M059J (cell line): Measurements from ENCODE around the gene DENND1A. TPM values are rescaled to one million over a fixed set of nuclear protein-coding genes. Genes with fewer than 3 reads are reported as not detected.

ENCODE experiments used
- DNase-seq: peaks from one replicate; pipeline ENCODE4 v3.0.0-alpha.2; 2012; ENCODE audit warnings: low read depth
- total RNA-seq: library from RNA; depleted of rRNA; stranded (reverse); fragments of >200 nt; shearing (Covaris generic); gene quantifications from 2 replicates; pipeline ENCODE4 v1.2.3, GENCODE V29; 2014

The DENND1A gene
- total RNA-seq, 1 experiment from 2014 or later, result 15.7 TPM

DNA sequence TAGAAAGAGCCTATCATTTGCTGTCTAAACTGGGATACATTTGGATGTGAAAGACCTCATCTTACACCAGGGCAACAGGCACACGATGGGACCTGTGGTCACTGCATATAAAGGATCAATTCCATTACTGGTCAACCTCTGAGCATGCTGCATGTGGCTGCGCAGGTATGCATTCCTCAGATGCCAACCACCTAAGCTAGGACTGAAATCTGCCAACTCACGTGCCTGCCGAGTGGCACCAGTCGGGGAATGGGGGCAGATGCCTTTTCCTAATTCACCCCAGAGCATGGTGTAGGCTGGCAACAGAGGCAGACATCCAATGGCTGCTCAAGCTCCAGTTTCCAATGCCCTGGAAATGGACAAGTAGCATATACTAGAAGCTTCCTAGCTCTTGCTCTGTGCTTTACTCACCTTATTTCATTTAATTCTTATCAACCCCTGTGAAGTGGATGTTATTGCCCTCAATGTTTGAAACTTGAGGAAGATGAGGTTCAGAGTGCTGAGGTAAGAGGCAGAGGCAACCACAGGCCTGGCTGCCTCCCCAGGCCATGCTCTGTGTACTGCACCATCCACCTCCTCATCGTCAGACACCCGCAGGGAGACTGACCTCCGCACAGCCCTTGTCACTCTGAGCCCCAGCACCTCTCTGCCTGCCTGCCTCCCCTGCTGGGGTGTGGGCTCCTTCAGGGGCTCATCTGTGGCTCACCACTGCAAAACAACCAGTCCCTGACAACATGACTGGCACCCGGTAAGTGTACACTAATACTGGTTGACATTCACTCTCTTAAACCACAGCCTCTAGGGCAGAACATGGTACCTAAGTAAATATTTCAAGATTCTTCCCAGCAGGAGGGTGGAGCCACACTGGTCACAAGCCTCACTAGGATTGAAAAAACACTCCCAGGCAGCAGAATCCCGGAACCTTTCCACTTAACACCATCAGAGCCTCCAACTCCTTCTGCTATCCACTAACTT, 345.4 kb downstream of the DENND1A start:
- DNase-seq, result no peak

DNA sequence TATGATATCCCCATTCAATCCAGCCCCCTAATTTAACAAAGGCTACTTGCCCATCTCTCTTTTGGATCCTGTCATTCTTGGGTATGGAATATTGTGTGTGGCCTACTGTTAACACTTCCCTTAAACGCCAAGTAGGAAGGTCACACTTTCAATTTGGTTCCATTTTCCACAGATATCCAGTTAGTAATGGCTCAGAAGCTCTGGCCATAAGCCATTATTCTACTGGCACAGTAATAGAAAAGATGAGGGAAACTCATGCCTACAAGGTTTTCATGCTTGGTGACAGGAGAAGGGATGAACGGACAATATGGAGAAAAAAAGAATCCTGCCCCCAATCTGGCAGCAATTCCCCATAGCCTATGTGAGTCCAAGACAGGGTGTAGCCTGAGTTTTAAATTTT, 346.3 kb downstream of the DENND1A start:
- no peak for DNase-seq

- DNase-seq, result no peak
Measured at GRCh38 chr9:123571240-123571639, 358.7 kb downstream of the DENND1A start.

- peak; percentile 45 for DNase-seq
Measured at GRCh38 chr9:123568691-123569688, 360.9 kb downstream of the DENND1A start.

- no peak for DNase-seq
Measured at GRCh38 chr9:123567013-123567412, 362.9 kb downstream of the DENND1A start.

- no peak for DNase-seq
Measured at GRCh38 chr9:123564652-123565051, 365.3 kb downstream of the DENND1A start.

- DNase-seq, result peak; percentile 88
Measured at GRCh38 chr9:123562844-123563346, 367.0 kb downstream of the DENND1A start.

DNA sequence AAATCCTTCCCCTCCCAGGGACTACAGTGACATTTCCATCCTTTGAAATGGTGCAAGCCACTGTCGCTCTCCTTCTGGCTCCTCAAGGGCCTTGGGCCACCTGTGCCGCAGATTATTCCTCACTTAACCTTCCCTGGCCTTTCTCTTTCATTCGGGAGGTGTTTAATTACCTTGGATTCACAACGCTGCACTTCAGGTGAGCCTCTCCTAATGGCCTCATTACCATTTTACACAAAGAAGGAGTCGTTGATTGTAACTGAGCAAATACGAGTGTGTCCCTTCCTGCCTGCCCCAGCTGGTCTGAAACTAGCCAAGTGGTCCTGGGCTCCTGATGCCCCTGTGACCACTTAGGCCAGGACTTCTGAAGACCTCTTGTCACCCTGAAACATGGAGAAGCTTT, 368.9 kb downstream of the DENND1A start:
- no peak for DNase-seq

- peak; percentile 55 for DNase-seq
Measured at GRCh38 chr9:123556464-123557435, 373.2 kb downstream of the DENND1A start.

DNA sequence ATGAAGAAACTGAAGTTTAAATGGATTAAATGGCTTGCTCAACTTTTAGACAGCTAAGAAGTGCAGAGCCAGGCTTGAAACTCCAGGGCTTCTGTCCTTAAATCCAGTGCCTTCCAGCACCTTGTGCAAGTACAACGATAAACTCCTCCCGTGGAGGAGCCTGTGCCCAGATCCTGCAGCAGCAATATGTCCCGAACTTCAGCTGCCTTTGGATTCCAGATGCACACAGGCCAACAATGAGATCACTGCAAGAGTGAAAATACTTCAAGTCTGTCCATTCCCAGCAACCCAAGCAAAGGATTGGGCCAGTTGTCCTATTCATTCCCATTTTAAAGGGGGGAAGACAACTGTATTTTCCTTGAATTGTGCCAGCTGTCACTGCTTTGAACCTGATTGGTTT, 374.3 kb downstream of the DENND1A start:
- no peak for DNase-seq

DNA sequence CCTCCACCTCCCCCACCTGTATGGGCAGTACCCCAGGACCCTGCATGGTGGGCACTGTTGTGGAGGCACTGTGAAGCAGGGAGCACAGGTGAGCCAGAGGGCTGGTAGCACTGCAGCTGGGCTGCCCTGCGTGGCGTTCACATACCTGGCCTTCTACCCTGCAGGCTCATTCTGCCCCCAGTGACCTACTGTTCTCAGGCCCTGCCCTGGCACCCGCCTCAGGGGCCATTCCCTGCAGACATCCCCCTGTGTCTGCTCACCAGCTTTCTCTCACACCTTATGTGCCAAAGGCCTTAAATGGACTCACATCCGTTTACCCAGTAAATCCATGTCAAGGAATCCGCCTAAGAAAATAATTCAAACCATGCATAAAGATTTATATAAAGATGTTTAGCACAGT, 377.4 kb downstream of the DENND1A start:
- no peak for DNase-seq

- no peak for DNase-seq
Measured at GRCh38 chr9:123551734-123552133, 378.2 kb downstream of the DENND1A start.

GRCh38 chr9:123550797-123551196, 379.1 kb downstream of the DENND1A start:
- DNase-seq, result no peak

DNA sequence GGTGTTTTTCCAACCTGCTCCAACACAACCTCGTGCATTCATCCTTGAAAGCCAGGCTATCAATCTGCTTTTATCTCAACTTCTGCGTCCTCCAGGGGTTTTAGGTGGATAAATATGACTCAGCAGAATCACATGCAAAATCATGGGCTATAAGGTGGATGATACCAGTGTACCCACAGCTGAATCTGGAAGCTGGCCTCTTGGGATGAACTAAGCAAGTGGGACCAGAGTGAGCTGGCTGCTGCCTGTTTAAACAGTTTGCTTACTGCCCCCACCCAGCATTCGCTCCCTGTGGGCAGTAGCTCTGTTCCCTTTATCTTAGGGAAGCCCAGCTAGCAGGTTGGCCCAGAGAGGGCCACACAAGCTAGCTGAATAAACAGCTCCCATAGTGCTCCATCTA, 379.9 kb downstream of the DENND1A start:
- DNase-seq, result no peak

DNA sequence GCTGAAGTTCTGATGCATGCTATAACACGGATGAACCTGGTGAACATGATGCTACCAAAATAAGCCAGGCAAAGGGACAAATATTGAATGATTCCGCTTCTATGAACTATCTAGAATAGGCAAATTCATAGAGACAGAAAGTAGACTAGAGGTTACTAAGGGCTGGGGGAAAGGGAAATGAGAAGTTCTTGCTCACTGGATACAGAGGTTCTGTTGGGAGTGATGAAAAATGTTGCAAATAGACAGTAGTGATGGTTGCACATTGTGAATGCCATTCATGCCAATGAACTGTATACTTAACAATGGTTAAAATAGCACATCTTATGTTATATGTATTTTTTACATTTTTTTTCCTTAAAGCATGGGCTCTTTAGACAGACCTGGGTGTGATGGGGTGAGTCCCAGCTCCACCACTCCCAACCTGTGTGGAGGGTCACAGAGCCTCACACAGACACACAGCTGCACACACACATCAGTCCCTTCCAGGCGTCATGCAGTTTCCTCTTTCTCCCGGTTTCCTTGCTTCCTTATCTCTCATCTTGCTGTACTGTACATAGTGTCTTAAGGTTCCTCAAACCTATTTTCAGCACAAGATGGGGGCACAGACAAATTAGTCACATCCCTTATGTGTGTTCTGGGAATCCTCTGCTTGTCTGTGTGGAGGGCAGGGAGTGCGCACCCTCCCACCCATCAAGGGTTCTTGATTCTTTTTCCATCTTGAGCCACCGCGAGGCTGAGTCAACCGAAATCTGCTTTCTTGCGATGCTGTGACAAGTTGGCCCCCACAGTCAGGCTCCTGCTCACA, 381.0 kb downstream of the DENND1A start:
- no peak for DNase-seq

- DNase-seq, result peak; percentile 33
Measured at GRCh38 chr9:123544007-123544827, 385.7 kb downstream of the DENND1A start.

DNA sequence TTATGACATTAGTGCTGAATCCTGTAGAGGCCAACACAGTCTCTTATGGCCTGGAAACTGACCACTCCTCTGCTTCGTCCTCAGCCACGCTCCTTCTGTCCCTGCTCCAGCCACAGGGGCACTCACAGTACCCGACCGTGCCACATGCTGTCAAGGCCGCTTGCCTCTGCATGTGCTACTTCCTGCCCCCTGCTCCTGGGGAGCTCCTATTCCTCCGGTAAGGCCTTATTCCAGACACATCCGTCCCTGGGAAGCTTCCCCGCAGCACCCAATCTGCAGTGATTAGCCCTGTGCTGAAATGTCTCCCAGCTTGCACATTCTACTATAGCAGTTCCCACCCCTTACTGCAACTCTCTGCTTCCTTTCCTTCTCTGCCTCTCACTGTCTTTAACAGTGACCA, 386.4 kb downstream of the DENND1A start:
- DNase-seq, result no peak

DNA sequence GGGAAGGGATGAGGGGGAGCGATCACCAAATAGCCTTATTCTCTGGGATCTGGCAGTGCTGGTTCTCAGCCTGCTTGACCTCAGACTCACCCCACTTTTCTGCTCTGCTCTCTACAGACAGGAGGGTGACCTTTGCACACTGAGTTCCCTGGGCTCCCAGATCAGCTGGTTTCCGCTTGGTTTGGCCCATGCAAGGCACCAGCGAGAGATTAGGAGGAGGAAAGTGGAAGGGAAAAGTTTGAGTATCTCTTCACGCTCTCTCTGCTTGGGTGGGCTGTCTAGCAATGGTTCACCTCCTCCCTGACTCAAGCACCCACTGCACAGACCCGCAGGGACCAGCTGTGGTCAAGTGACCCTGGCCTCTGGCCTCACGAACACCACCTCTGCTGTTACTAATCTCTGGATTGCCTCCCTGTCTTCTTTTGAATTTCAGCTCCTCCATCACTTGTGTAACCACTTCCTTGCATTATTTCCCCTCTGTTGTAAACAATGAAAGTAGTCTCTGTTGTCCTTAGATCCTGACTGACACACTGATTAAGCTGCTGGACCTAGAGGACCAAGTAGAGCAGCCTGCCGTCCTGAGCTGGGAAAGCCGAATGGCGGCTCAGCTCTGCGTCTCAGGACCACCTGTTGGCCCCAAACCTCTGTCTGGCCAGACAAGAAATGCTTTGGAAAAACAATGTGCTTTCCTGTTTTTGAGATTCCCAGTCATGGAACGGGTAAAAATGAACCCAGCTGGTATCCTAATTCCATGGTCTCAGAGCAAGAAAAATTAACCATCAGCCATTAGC, 387.3 kb downstream of the DENND1A start:
- no peak for DNase-seq
